HepG2 (cell line): Measurements from ENCODE around the gene TMCC2. TPM values are rescaled to one million over a fixed set of nuclear protein-coding genes. Genes with fewer than 3 reads are reported as not detected.

Source experiments
- CCDC6 ChIP-seq: sonication (generic); formaldehyde crosslinking; IDR thresholded peaks from 2 replicates; pipeline ENCODE4 v1.8.1; 2022; ENCODE audit warnings: mild to moderate bottlenecking, missing genetic modification reagents, moderate library complexity
- FOSL2 ChIP-seq: sonication (generic); formaldehyde crosslinking; IDR thresholded peaks from 2 replicates; pipeline ENCODE4 v1.4.0; 2020; ENCODE audit warnings: missing genetic modification reagents
- GATAD1 ChIP-seq: IDR thresholded peaks from 2 replicates; pipeline ENCODE4 v1.6.1; 2016; ENCODE audit warnings: missing genetic modification reagents, missing compliant biosample characterization
- HNF4G ChIP-seq, 2 experiments: sonication (generic) in 1 of 2; formaldehyde crosslinking in 1 of 2; IDR thresholded peaks; 2 replicates each; pipeline versions ENCODE4 v1.4.0 to v1.6.1; 2011 to 2020; ENCODE audit warnings: borderline replicate concordance in 2 of 2, low read depth in 2 of 2, mild to moderate bottlenecking in 2 of 2, low read length in 1 of 2, missing genetic modification reagents in 1 of 2, moderate library complexity in 1 of 2
- IRF2 ChIP-seq: IDR thresholded peaks from 2 replicates; pipeline ENCODE4 v1.6.1; 2018; ENCODE audit warnings: missing genetic modification reagents, missing compliant biosample characterization
- PAXIP1 ChIP-seq: sonication (generic); formaldehyde crosslinking; conservative IDR thresholded peaks from 2 replicates; pipeline ENCODE4 v1.4.0; 2020; ENCODE audit warnings: mild to moderate bottlenecking, missing genetic modification reagents, moderate library complexity
- PHF8 ChIP-seq: sonication (generic); formaldehyde crosslinking; IDR thresholded peaks from 2 replicates; pipeline ENCODE4 v1.5.0; 2020; ENCODE audit warnings: missing genetic modification reagents
- POLR2A ChIP-seq, 2 experiments: IDR thresholded peaks; 2 replicates each; pipeline ENCODE4 v1.6.1; 2011; ENCODE audit warnings: low read depth in 2 of 2, low read length in 2 of 2, mild to moderate bottlenecking in 1 of 2, moderate library complexity in 1 of 2; ENCODE audit not compliant: insufficient read depth in 1 of 2
- RCOR2 ChIP-seq: IDR thresholded peaks from 2 replicates; pipeline ENCODE4 v1.6.1; 2016; ENCODE audit warnings: missing biosample characterization, missing genetic modification reagents
- RXRA ChIP-seq: sonication (generic); formaldehyde crosslinking; IDR thresholded peaks from 2 replicates; pipeline ENCODE4 v1.5.1; 2020; ENCODE audit warnings: missing genetic modification reagents
- U2AF1 ChIP-seq: fragments of 200-400 bp; formaldehyde crosslinking; optimal IDR thresholded peaks from 2 replicates; pipeline ENCODE3; 2017; ENCODE audit warnings: mild to moderate bottlenecking, low read depth, low read length
- ZBTB33 ChIP-seq: sonication (generic); formaldehyde crosslinking; IDR thresholded peaks from 2 replicates; pipeline ENCODE4 v1.4.0; 2020; ENCODE audit warnings: missing genetic modification reagents
- ZFP36 ChIP-seq: fragments of 150-350 bp; IDR thresholded peaks from 2 replicates; pipeline ENCODE4 v1.6.1; 2018; ENCODE audit warnings: borderline replicate concordance, low read length, low read depth; ENCODE audit not compliant: partially characterized antibody
- ZNF589 ChIP-seq: sonication (generic); formaldehyde crosslinking; conservative IDR thresholded peaks from 2 replicates; pipeline ENCODE4 v1.8.0; 2022; ENCODE audit warnings: mild to moderate bottlenecking, moderate library complexity, missing genetic modification reagents
- ZNF652 ChIP-seq: IDR thresholded peaks from 2 replicates; pipeline ENCODE4 v1.6.1; 2016; ENCODE audit warnings: low read depth, borderline replicate concordance
- ZSCAN20 ChIP-seq: sonication (generic); formaldehyde crosslinking; IDR thresholded peaks from 2 replicates; pipeline ENCODE4 v1.4.0; 2020; ENCODE audit warnings: missing genetic modification reagents, mild to moderate bottlenecking, borderline replicate concordance
- polyA plus RNA-seq, 8 experiments: library from polyadenylated mRNA; depleted of rRNA in 3 of 8; stranded (reverse) in 7 of 8; unstranded in 1 of 8; fragments of >200 nt; fragmentation: Illumina TruSeq in 4 of 8; extraction: Trizol in 4 of 8; gene quantifications; 2 replicates each; pipeline versions ENCODE4 v1.2.1 to v1.2.3, GENCODE V29; 2011 to 2016; ENCODE audit warnings: low read depth in 4 of 8, missing spikeins in 1 of 8, mixed read lengths in 1 of 8; ENCODE audit not compliant: insufficient read depth in 1 of 8
- total RNA-seq, 5 experiments: library from RNA; depleted of rRNA; stranded (reverse); fragments of >200 nt; fragmentation: Illumina TruSeq; extraction: Trizol; gene quantifications; 2 replicates each; pipeline ENCODE4 v1.2.3, GENCODE V29; 2016; ENCODE audit warnings: low read depth in 1 of 5

The TMCC2 gene
- total and polyA plus RNA-seq, 2 of the 13 experiments (the other 11 are each of a cell fraction or from before 2014, with no cell fraction given), result 0.12 to 0.24 TPM

GRCh38 chr1:205301205-205301821 is 73.6 kb downstream of the TMCC2 start (continued):
- TF ChIP-seq GATAD1 (CRISPR knock-in tag) (0 out of 2 replicates have a peak, but pooled peaks have one; percentile 46), PHF8 (CRISPR knock-in tag) (peak; percentile 43; the same call in 1 of the 2 replicates), HNF4G (IDR thresholded peaks at IDR 0.05; ENCODE audit: borderline replicate concordance, low read depth, low read length) (peak; percentile 63; the same call in 1 of the 2 replicates), HNF4G (CRISPR knock-in tag; IDR thresholded peaks at IDR 0.05; ENCODE audit: borderline replicate concordance, low read depth) (no peak), IRF2 (0 out of 2 replicates have a peak, but pooled peaks have one; percentile 21), ZNF652 (no peak), ZSCAN20 (CRISPR knock-in tag) (0 out of 2 replicates have a peak, but pooled peaks have one; percentile 49), ZNF589 (CRISPR knock-in tag) (no peak), PAXIP1 (CRISPR knock-in tag) (peak; percentile 80), ZBTB33 (CRISPR knock-in tag) (peak; percentile 19; the same call in 1 of the 2 replicates), FOSL2 (CRISPR knock-in tag) (peak; percentile 79), U2AF1 (peak; percentile 40), RXRA (CRISPR knock-in tag) (peak; percentile 87), POLR2A (IDR thresholded peaks at IDR 0.05; ENCODE audit: insufficient read depth in 1 of 2, low read depth in 2 of 2, low read length in 2 of 2) (peak in 1 of 2 experiments; percentile 42; a peak in 1 of 4 replicates), RCOR2 (CRISPR knock-in tag) (no peak), CCDC6 (CRISPR knock-in tag) (0 out of 2 replicates have a peak, but pooled peaks have one; percentile 70), ZFP36 (no peak)
